PC-3 (cell line): ENCODE measurements around the gene SSBP2. TPM values are rescaled to one million over a fixed set of nuclear protein-coding genes. Genes with fewer than 3 reads are reported as not detected.
"Not testable (repeated sequence)": the region's sequence is repeated elsewhere in the genome, so short reads cannot be mapped to it uniquely, and the experiment has no call there.

Source experiments
- ATAC-seq: fragments of 200-7000 bp; cut with Tn5 transposase; 2 replicates; pipeline ENCODE4 v1.9.1; 2020; ENCODE audit warnings: mild to moderate bottlenecking, moderate library complexity
- BruUV-seq: library from RNA; stranded (reverse); fragments of 400-500 nt; replicated peaks from 2 replicates; lab custom pipeline; 2021; lab: Mats Ljungman, UMichigan
- CTCF ChIA-PET: fragments of 300-600 bp; sonication (Branson Sonifier 250); formaldehyde crosslinking; loops from one replicate; lab custom pipeline; 2022; ENCODE audit warnings: antibody characterized with exemption; lab: Charles Lee
- POLR2A ChIA-PET: fragments of 300-600 bp; sonication (Branson Sonifier 250); formaldehyde crosslinking; loops from one replicate; lab custom pipeline; 2022; ENCODE audit warnings: antibody characterized with exemption; ENCODE audit not compliant: unreplicated experiment; lab: Charles Lee
- DNase-seq: peaks from one replicate; pipeline ENCODE4 v3.0.0-alpha.2; 2015
- H2AFZ ChIP-seq: fragments of 300-600 bp; sonication (generic); 2 replicates; pipeline ENCODE4 v1.6.0; 2016; ENCODE audit warnings: antibody characterized with exemption, low read length
- H3F3A ChIP-seq: fragments of 300-600 bp; sonication (generic); one replicate; pipeline ENCODE4 v1.6.0; 2017; ENCODE audit warnings: antibody characterized with exemption, low read length, control low read depth, mild to moderate bottlenecking; ENCODE audit not compliant: unreplicated experiment
- H3K27ac ChIP-seq: fragments of 300-600 bp; sonication (generic); 2 replicates; pipeline ENCODE4 v1.5.1; 2016; ENCODE audit warnings: mild to moderate bottlenecking, low read length
- H3K27me3 ChIP-seq: fragments of 300-600 bp; sonication (generic); 2 replicates; pipeline ENCODE4 v1.6.1; 2016; ENCODE audit warnings: low read length, mixed read lengths
- H3K36me3 ChIP-seq: fragments of 300-600 bp; sonication (generic); 2 replicates; pipeline ENCODE4 v1.6.1; 2016; ENCODE audit warnings: low read depth, mixed run types, low read length, mixed read lengths
- H3K4me1 ChIP-seq: fragments of 300-600 bp; sonication (generic); 2 replicates; pipeline ENCODE4 v1.5.1; 2016; ENCODE audit warnings: low read length; ENCODE audit not compliant: insufficient read depth
- H3K4me2 ChIP-seq: fragments of 300-600 bp; sonication (generic); 2 replicates; pipeline ENCODE4 v1.6.0; 2016; ENCODE audit warnings: low read length
- H3K4me3 ChIP-seq: fragments of 300-600 bp; sonication (generic); 2 replicates; pipeline ENCODE4 v1.5.1; 2016; ENCODE audit warnings: mild to moderate bottlenecking, low read length, mixed read lengths
- H3K79me2 ChIP-seq: fragments of 300-600 bp; sonication (generic); 2 replicates; pipeline ENCODE4 v1.6.1; 2017; ENCODE audit warnings: low read length, mixed read lengths
- H3K9ac ChIP-seq: fragments of 300-600 bp; sonication (generic); 2 replicates; pipeline ENCODE4 v1.6.0; 2016; ENCODE audit warnings: mild to moderate bottlenecking, low read length
- H3K9me2 ChIP-seq: fragments of 300-600 bp; sonication (generic); replicated peaks from 2 replicates; pipeline ENCODE4 v1.6.1; 2016; ENCODE audit warnings: mixed run types, low read length, mixed read lengths
- H3K9me3 ChIP-seq: fragments of 300-600 bp; sonication (generic); 2 replicates; pipeline ENCODE4 v1.6.1; 2016; ENCODE audit warnings: low read length, mixed read lengths
- H4K20me1 ChIP-seq: fragments of 300-600 bp; sonication (generic); 2 replicates; pipeline ENCODE4 v1.6.1; 2016; ENCODE audit warnings: low read length, mixed read lengths
- EZH2 ChIP-seq: fragments of 300-600 bp; sonication (generic); IDR thresholded peaks from one replicate; pipeline ENCODE4 v1.6.1; 2017; ENCODE audit warnings: antibody characterized with exemption, mild to moderate bottlenecking, low read length; ENCODE audit not compliant: unreplicated experiment
- EZH2phosphoT487 ChIP-seq: fragments of 300-600 bp; sonication (generic); IDR thresholded peaks from 2 replicates; pipeline ENCODE4 v1.6.1; 2018; ENCODE audit warnings: mild to moderate bottlenecking, antibody characterized with exemption, low read length, borderline replicate concordance
- intact Hi-C: fragments of 100-400 bp; cut with micrococcal nuclease; formaldehyde crosslinking; loops from 2 replicates; pipeline ENCODE4 v1.9.0; 2023
- total RNA-seq: library from RNA; depleted of rRNA; stranded (reverse); fragments of >200 nt; gene quantifications from 2 replicates; pipeline ENCODE4 v1.2.3, GENCODE V29; 2014
- TF ChIP-seq, protein P1 (sequence below): fragments of 300-600 bp; sonication (generic); conservative IDR thresholded peaks from 2 replicates; pipeline ENCODE4 v1.5.1; 2017; ENCODE audit warnings: antibody characterized with exemption, low read depth, mild to moderate bottlenecking, low read length

Gene SSBP2
- total RNA-seq, 1 experiment from 2014 or later = 5.8 TPM

DNA sequence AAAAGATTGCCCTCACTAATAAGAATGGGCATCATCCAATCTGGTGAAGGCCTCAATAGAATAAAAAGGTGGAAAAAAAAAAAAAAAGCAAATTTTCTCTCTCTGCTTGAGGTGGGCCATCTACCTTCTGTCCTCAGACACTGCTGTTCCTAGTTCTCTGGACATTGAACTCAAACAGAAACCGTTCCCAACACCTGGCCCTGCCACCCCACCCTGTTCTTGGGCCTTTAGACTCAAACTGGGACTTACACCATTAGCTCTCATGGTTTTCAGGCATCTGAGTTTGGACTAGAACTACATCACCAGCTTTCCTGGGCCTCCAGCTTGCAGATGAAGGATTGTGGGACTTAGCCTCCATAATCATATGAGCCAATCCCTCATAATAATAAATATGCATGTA is 71.0 kb downstream of the SSBP2 start:
- intact Hi-C loops = no loop called here
- Histone ChIP-seq H3K9ac (no peak overlapping the region), H3K27ac (no peak overlapping the region), H3K4me3 (no peak overlapping the region), H2AFZ (no peak overlapping the region), H3K4me1 (no peaks in the 10 kb centered on the region), H3K27me3 (no peaks in the 10 kb centered on the region), H3K9me2 (no peaks in the 10 kb centered on the region), H3K9me3 (no peaks in the 10 kb centered on the region), H3K36me3 (no peaks in the 10 kb centered on the region), H3K79me2 (no peaks in the 10 kb centered on the region), H3K4me2 (no peak overlapping the region), H4K20me1 (no peaks in the 10 kb centered on the region), H3F3A (no peaks in the 10 kb centered on the region)
- no peak for ATAC-seq
- ChIA-PET POLR2A (interaction anchor here (0.6 kb wide), 1 partner anchor 1166 kb away, joined by 4 read pairs; no protein-coding TSS in a partner anchor), CTCF (no interaction called here)
- no peak for DNase-seq
- no TSS peak for BruUV-seq
- TF ChIP-seq EZH2 (no peak), EZH2phosphoT487 (no peak)
- TF ChIP-seq, protein P1, sequence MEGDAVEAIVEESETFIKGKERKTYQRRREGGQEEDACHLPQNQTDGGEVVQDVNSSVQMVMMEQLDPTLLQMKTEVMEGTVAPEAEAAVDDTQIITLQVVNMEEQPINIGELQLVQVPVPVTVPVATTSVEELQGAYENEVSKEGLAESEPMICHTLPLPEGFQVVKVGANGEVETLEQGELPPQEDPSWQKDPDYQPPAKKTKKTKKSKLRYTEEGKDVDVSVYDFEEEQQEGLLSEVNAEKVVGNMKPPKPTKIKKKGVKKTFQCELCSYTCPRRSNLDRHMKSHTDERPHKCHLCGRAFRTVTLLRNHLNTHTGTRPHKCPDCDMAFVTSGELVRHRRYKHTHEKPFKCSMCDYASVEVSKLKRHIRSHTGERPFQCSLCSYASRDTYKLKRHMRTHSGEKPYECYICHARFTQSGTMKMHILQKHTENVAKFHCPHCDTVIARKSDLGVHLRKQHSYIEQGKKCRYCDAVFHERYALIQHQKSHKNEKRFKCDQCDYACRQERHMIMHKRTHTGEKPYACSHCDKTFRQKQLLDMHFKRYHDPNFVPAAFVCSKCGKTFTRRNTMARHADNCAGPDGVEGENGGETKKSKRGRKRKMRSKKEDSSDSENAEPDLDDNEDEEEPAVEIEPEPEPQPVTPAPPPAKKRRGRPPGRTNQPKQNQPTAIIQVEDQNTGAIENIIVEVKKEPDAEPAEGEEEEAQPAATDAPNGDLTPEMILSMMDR = no peak

DNA sequence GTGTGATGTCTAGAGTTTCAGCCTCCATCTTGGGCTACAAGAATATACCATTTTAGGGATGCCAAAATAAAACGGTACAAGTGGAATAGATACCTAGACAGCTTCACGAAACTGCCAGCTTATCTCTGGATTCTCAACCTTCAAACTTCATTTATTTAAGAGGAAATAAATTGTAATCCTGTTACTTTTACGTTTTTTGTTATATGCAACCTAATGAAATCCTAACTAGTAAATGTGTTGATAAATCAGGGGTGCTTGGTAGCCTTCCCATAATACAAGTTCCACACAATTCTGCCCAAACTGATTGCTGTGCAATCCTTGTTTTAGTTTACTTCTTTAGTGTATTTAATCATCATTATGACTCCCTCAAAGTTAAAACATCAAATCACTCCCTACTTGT is 75.5 kb downstream of the SSBP2 start:
- intact Hi-C loops = no loop called here
- ChIA-PET POLR2A (no interaction called here), CTCF (no interaction called here)
- Histone ChIP-seq H3K9me2 (no peaks in the 10 kb centered on the region), H3K4me3 (no peak overlapping the region), H3K9me3 (no peaks in the 10 kb centered on the region), H3K4me2 (no peak overlapping the region), H2AFZ (no peak overlapping the region), H3K9ac (no peak overlapping the region), H3F3A (no peaks in the 10 kb centered on the region), H3K4me1 (no peaks in the 10 kb centered on the region), H4K20me1 (no peaks in the 10 kb centered on the region), H3K27ac (no peak overlapping the region), H3K79me2 (no peaks in the 10 kb centered on the region), H3K36me3 (no peaks in the 10 kb centered on the region), H3K27me3 (no peaks in the 10 kb centered on the region)
- no TSS peak for BruUV-seq
- DNase-seq (no peak), ATAC-seq (no peak)
- no peak for TF ChIP-seq EZH2
- TF ChIP-seq EZH2phosphoT487 = no peak
- TF ChIP-seq, protein P1 = no peak

DNA sequence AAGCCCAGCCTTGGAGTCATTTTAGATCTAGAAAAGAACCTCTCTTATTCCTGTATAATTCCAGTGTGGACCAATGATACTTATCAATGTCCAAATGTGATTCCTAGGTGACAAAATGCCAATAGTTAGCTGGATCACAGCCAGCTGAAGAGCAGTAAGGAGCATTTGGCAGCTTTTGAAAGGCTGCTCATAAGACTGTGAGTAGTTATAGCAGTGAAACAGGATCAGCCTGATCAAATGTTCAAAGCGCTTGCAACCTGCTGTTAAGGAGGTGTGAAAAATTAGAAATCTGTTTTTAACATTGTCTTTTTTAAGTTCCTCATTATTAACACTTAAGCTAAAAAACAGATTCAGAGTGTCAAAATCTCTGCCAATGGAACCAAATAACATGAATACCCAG is 85.1 kb downstream of the SSBP2 start:
- no peaks in the 10 kb centered on the region for H3K27me3 ChIP-seq
- TF ChIP-seq, protein P1 = no peak
- TF ChIP-seq EZH2phosphoT487 (no peak), EZH2 (no peak)
- no peak overlapping the region for H2AFZ ChIP-seq
- H3K4me3 ChIP-seq = no peak overlapping the region
- no peaks in the 10 kb centered on the region for H3K4me1 ChIP-seq
- ATAC-seq (no peak), DNase-seq (no peak)
- H3F3A ChIP-seq = no peaks in the 10 kb centered on the region
- no peak overlapping the region for H3K9ac ChIP-seq
- H3K9me2 ChIP-seq = no peaks in the 10 kb centered on the region
- H3K79me2 ChIP-seq = no peaks in the 10 kb centered on the region
- H3K4me2 ChIP-seq = no peak overlapping the region
- BruUV-seq = no TSS peak
- H3K36me3 ChIP-seq = no peaks in the 10 kb centered on the region
- POLR2A ChIA-PET = interaction anchor here (0.7 kb wide), 1 partner anchor 1578 kb away, joined by 4 read pairs; no protein-coding TSS in a partner anchor
- H3K9me3 ChIP-seq = no peaks in the 10 kb centered on the region
- intact Hi-C loops = no loop called here
- no peak overlapping the region for H3K27ac ChIP-seq
- no peaks in the 10 kb centered on the region for H4K20me1 ChIP-seq
- CTCF ChIA-PET = no interaction called here

DNA sequence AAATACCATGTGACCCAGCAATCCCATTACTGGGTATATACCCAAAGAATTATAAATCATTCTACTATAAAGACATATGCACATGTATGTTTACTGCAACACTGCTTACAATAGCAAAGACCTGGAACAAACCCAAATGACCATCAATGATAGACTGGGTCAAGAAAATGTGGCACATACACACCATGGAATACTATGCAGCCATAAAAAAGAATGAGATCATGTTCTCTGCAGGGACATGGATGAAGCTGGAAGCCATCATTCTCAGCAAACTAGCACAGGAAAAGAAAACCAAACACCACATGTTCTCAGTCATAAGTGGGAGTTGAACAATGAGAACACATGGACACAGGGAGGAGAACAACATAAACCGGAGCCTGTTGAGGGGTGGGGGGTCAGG is 90.3 kb downstream of the SSBP2 start:
- intact Hi-C loops, ATAC-seq, H3K4me3 ChIP-seq, H3F3A ChIP-seq, H3K9ac ChIP-seq, CTCF ChIA-PET, H4K20me1 ChIP-seq, H3K9me2 ChIP-seq, H3K36me3 ChIP-seq, H3K27ac ChIP-seq, POLR2A ChIA-PET, DNase-seq, BruUV-seq, H3K27me3 ChIP-seq, H3K4me1 ChIP-seq, H3K4me2 ChIP-seq, H3K79me2 ChIP-seq, H3K9me3 ChIP-seq, H2AFZ ChIP-seq: not testable (repeated sequence)
